Activated effector memory CD4-positive, alpha-beta T cell treated with anti-CD3 and anti-CD28 coated beads, Interleukin-2, amount 50 U/mL, for 16 hours (primary cell): ENCODE data around the gene CCDC93.

Source experiments
- DNase-seq: peaks from one replicate; pipeline ENCODE4 v3.0.0-alpha.2; 2020

CCDC93 gene

DNA sequence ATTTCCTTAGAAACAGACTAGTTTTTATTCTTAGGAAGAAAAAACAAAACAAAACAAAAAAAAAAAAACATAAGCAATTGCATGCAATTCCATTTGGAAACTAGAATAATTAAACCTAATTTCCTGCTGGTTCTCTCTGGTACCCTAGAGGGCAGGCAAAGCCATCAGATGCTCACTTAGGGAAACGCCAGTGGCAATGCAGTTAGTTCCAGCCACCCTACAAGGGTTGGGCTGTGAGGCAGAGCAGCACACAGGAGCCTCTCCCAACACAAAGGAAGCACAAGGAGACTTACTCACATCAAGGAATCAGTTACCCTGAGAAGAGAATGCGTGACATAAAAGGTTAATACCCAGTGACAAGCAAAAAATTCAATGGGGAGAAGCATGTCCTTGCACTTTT is 28.8 kb downstream of the CCDC93 start:
- no peak for DNase-seq

DNA sequence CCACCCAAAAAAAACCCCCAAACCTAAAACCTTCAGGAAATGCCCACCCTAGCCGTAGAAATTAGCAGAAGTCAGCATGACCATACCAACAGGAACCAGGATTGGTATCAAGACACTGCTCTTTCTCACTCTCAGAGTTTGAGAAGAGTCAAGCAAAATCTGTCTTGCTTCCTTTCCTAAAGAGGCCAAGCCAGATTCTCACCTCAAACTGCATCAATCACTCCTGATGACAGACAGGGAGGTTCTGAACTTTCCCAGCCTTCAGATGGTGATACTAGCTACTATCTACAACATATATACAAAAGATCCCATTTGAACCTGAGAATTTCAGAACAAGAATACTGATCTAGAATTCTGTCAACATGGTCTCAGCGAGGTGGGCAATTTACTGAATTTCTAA is 29.7 kb downstream of the CCDC93 start:
- no peak for DNase-seq

DNA sequence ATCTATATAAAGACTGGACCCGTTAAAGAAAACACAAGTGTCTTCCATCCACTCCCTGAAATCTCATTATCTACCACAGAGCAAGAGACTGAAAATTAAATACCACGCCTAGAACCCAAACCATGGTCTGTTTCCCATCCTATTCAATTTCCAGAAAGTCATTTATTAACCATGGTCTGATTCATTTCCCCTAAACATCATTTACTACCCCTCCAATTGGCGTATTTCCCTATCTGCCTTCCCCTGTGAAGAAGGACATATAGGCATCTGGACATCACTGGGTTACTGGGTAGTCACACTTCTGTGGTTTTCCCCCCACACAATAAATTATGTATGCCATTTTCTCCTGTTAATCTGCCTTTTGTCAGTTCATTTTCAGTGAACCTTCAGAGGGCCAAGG is 30.8 kb downstream of the CCDC93 start:
- DNase-seq = no peak

DNA sequence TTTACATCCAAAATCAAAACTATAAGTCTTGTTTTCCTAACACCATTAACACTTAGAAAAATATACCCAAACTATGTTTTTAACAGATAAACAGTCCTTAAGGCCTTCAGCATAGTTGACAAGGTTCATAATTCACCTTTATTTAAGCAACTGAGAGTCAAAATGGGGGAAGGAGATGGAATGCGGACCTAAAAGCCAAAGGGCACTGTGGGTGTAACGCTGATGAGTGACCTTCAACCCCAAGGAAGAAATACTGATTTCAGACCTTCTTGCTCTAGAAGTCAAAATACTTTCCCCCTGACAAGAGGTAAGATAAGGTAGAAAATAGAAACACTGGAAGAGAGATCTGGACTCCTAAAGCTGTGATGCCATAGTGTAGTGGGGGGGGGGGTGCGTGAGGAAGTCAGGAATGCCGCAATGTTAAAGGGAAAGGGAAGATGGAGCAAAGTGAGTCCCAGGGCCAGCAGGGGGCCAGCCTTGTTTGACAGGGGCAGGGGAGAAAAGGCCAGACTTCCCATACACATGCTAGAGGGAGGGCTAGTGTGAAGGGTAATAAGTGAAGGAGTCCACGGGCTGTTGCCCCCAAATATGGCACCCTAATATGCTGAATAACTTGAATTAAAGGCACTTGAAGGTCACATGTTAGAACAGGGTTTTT is 31.4 kb downstream of the CCDC93 start:
- DNase-seq = no peak

DNA sequence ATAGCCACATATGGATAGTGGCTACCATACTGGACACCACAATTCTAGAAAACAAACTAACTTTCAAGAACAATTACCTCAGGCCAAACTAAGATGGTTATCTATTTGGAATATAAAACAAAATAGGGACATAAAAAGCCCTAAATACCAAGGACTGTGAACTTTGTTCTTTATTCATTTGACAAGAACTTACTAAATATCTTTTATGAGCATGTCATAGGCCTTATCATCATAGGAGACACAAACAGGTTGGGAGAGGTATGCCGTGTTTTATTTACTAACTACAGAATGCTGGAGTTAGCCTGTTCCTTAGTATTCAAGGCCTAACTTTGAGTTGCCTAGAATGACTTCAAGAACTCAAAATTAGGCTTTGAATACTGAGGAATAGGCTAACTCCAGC is 32.1 kb downstream of the CCDC93 start:
- no peak for DNase-seq

DNA sequence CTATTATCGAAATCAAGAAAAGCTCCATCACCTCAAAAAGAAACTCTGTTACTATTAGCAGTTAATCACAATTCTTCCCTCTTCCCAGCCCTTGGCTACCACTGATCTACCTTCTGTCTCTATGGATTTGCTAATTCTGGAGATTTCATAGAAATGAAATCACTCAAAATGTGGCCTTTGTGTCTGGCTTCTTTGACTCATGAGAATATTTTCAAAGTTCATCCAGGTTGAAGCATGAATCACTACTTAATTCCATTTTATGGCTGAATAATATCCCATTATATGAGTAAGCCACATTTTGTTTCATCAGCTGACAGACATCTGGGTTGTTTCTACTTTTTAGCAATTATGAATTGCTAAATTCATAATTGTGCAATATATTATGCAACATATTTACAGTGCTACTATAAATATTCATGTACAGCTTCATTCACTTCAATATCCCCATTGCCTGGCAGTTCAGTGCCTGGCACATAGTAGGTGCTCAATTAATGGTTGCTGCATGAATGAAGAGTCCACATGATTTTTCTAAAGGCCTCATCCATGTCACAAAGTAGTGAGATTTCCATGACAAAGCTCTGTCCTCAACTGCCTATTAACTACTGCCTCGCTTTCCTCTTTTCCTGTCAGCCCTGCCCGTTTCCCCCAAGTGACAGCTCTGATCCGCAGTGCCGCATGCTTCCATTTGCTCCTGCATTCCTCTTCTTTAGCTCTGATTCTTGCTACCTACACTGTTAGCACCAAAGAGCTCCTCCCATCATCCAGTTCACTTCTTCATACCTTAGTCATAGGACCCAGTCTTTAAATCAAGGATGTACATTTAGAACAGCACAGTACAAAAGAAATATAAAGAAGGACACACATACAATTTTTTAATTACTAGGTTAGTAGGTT is 32.8 kb downstream of the CCDC93 start:
- no peak for DNase-seq

DNA sequence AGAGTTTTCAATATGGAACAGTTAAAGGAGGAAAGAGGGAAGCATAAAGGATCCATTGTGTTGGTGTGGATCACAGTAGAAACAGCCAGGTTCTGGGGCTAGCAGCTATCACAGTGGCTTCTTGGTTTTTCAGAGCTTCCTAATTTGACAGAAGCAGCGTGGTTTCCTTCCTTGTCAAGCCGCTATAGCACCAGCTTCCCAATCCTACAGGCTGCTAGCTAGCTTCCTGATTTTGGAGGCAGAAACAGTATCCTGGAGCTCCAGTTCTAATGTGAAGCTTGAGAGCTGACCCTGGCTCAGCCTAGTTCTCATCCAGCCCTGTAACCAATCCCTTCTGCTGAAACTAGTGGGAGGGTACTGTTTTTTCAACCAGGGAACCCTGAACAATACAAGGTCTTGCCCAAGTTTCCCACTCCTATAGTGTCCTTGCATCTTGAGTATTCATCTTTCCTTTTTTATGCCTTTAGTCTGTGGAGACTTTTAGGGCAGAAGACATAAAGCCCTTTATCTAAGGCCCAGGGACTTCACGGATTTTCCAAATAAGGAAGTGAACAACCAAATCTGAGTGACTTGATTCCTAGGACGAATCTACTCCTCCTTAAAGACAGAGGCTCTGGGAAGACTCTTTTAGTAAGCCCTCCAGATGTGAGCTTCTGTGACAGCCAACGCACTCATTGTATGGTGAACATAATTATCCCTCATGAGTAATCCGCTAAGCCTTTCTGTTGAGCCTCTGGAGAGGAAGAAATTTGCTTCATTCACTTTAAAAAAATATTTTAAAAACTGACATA is 33.8 kb downstream of the CCDC93 start:
- no peak for DNase-seq

DNA sequence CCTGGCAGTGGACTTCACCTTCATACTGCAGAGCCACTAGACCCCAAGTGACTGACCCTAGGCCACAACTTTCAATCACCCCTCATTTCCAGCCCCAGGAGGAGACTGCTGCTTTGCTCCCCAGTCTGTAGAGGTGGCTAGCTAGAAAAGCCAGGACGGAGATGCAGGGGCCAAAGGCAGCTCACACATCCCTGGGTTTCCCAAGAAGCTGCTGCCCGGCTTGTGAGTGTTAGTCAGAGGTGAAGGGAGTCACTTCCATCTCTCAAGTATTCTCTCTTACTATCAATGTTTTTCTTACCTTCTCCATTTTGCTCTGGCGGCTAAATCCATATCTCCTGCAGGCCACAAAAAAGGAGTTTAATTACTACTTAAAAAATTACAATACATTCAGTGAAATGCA is 36.2 kb downstream of the CCDC93 start:
- DNase-seq = no peak

DNA sequence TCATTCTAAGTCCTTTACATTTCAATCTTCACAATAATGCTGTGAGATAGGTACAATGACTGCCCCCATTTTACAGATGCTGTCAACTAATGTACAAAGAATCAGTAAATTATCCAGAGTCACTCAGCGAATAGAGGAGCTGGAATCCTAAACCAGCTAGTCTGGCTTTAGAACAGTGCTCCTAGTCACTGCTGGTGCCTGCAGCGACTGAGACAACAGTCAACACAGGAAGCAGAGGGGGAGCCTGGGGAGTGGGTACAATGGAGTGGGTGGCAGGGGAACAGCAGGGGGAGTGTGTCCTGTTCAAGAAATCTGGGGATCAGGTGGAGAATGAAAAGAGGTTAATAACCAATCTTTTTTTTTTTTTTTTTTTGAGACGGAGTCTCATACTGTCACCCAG is 37.3 kb downstream of the CCDC93 start:
- DNase-seq = no peak

DNA sequence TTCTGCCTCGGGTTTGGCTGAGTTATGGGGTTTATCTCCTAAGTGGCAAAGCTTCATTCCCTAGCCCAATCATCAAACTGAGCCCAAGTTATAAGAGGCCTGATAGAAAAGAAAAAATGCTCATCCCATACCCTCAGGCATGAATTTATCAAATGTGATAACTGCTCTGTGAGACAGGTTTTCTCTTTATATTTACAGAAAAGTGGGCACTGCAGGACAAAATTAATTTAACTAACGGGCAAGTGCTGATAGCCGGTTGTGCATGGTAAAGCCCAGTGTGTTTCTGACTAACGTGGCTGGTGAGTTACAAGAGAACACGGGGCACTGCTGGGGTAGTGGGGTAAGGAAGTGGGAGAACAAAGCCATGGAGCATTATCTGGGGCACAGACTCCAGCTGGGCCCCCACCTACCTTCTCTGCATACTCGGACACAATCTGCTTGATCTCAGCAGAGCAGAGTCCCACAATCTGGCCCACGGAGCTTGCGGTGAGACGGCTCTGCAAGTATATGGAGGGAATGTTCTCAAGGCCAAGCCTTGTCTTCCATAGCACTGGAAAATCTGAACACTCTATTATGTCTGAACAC is 40.3 kb downstream of the CCDC93 start:
- no peak for DNase-seq

DNA sequence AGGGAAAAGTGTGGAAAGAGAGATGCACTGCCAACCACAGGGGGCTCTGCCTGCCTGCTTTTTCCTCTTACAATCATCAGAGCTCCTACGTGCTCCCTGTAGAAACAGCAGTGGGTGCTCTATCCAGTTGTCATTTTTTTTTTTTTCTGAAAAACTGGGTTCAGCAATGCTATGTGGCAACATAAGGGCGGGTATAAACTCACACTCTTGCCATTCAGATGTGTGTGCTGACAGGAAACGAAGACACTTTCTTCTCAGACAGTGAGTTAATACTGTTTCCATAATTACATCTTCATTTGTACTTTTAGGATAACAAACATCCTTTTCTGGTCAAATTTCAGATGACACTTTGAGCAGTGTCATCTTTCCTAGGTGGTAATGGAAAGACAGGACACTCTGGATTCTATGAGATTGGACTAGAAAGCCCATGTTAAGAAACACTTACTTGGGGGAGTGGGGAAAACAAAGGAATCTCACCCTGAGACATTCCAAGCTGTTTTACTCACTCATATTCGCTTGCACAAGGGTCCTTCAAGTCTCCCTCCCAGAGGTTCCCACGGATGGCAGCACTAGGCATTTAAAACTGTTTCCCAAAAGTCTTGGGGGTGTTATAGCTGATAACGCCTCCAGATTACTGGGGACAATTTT is 41.3 kb downstream of the CCDC93 start:
- DNase-seq = no peak

DNA sequence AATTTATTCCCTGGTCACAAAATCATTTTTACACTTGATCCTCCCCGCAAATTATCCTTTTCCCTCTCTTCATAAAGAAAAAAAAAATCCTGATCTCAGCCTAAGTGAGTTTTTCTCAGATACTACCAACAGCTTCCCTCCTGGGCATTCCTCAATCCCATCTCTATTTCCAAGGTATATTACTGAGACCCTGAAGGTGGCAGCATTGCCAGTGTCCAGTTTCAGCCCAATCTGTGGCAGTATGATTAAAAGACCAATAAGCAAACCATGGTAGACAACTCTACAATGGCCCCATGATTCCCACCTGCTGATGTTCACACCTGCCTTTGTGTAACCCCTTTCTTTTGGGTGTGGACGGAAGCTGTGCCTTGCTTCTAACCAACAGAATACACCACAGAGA is 45.1 kb downstream of the CCDC93 start:
- no peak for DNase-seq

DNA sequence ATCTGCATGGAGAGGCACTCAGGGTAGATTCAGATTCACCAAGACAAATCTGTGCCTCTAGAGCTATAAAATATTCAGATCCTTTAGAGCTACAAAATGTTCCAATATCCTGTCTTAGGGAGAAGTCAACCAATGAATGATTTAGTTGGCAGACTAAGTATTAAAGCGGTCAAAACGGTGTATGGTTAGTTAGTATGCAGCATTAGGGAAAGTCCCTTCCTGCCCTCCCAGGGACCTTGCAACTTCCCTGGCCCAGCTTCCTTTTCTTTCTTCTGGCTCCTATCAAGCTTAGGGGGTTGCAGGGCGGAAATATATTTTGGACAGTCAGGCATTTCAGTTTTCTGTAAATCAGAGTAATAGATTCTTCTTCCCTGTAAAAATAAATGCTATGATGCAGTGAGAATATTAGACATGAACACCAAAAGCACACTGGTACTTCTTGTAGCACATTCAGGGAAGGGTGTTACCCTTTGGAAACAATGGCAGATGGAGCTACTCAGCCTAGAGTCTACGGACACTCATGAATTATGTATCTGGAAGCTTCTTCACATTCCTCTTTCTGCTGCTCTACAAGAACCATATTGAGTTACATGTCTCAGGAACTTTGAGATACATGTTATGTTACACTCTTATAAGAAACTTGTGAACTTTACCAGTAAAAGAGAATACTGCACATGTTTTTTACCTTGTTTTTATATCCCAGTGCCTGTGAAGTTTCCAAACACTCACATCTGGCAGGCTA is 45.7 kb downstream of the CCDC93 start:
- no peak for DNase-seq

DNA sequence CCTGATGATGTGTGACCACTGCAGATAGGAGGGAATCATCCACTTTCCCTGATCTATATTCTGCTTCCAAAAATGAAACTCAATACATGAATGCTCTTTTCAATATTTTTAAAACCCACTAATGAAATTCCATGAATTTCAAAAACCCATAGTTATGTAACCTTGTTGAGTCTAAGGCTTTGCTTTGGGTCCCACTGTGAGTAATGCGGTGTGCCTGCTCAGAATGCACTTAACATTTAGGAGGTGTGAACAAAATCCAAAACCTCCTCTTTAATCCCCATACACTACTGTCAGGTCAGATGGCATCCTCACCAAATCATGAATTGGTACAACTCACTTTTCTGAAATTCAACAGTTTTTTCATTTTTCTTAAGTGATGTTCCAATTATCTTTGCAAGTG is 50.4 kb downstream of the CCDC93 start:
- DNase-seq = no peak

DNA sequence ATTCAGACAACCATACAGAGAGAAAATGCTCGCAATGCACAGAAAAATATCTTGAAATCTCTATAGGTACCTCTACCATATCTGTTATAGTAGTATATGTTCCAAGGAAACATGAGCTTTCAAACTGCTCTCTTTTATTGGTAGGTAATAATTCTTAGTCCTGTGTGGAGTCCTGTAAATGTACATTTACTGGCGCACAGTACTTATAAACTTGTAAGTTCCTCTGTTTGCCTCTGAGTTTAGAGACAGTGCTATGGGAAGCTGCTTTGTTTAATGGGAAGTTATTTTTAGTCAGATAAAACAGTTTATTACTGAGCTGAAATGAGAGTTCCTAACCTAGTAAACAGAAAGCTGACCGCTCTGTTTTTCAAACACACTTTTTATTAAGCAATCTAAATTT is 52.7 kb downstream of the CCDC93 start:
- no peak for DNase-seq

DNA sequence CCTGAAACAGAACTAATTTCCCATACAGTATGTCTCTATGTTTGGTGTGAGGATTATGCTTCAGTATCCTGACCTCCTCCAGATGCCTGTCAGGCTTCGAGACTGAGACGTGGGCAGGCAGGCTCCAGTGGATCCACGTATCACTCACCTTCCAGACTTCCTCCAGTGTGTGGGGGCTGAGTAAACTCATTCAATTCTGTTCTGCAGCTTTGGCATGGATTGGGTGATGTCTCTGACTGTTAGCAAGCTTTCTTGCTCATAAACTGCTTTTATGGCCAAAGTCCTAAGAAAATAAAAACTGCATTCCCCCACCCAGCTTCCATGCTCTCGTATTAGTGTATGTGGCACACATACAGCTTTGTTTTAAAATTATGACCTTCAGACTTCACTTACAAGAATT is 53.6 kb downstream of the CCDC93 start:
- DNase-seq = no peak

DNA sequence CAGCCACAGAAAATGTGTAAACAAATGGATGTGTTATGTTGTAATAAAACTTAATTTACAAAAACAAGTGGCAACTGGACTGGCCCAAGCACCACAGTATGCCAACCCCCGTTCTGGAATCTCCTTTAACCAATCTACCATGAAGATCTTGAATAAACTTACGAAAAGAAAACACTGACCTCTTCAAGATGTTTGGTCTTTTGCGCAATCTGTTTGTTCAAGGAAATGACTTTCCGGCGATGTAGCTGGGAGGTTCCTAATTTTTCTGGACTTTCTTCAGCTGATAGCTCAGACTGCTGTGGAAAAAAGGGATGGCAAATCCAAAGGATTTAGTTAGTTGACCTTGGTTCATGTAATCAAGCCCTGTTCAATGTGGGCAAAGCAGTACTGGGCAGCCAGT is 55.7 kb downstream of the CCDC93 start:
- DNase-seq = no peak

DNA sequence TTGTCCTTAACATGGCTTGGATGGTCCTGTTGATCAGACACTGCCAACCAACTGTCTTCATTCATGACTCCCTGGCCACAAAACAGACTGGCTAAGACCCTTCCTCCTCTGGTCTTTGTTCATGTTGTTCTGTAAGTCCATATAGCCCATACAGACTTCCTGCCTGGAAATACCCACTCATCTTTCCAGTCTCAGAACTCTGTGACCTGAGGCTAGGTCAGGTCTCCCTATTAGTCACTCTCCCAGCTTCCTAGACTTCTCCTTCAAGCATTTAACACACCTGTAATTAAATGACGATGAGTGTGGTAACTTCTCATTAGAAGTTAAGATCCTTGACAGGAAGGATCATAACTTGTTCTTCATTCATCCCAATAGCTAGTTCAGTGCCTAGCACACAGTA is 56.3 kb downstream of the CCDC93 start:
- DNase-seq = no peak

DNA sequence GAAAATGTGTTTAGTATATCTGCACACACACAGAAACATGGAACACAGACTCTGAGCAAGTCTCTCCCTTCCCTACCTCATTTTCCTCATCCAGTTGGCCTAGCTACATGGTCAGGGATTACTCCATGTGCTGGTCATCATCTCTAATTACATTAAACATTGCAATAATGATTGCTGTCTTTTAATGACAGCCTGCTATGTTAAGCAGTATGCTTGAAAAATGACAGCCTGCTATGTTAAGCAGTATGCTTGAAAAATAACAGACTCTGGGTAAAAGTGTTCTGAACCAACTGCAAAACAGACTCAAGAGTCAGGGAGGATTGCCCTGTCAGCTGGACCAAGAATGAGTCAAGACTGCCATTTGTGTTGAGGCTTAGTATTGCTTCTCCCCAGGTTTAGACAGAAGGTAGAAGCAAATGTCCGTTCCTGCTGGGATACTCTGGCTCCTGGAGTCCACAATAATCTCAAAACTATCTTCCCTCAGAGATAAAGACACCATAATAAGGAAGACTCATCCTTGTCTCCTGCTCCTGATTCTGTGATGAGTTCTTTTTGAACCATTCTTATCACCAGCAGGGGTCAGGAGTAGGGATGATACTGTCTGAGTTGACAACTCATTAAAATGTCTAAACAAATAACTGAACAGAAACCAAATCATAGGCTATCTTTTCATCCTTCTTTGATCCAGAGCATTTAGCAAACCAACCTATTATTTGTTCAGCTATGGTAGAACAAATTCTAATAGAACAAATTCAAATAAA is 57.7 kb downstream of the CCDC93 start:
- no peak for DNase-seq

DNA sequence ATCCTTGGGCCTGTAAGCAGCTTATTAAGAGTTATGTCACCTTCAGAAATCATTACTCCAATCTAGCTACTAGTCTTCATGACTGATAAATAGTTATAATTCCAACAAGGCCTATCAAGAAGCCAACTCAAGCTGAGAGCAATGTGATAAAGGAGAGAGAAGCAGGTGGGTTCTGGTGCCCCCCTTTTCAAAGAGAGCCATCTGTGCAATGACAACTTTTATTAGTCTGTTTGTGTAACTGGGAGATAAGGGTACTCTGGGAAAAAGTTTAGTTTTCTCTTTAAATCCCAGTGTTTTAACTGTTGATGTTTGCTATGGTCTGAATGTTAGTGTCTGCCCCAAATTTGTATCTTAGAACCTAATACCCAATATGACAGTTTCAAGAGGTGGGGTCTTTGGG is 60.6 kb downstream of the CCDC93 start:
- no peak for DNase-seq

DNA sequence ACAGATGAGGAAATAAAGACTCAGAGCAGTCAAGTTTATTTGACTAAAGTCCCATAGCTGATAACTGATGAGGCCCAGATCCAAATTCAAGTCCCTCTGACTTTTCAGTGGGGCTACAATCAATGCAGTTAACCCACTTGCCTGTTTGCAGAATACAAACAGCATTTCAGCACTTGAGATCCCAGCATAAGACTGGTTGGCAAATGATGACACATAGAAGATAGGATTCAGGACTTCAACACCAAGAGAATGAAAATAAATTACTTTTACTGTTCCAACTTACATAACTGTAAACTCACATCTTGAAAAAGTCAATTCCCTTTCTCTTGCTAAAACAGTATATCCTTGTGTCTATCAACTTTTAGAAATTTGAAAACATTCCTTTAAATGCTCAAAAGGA is 61.2 kb downstream of the CCDC93 start:
- no peak for DNase-seq
